Sigmoid colon (tissue), 4 donors: Measurements from ENCODE around the gene SLC37A3.

Source experiments
- POLR2AphosphoS5 ChIP-seq, 4 donors: sonication (generic); formaldehyde crosslinking; IDR thresholded peaks; one replicate each; pipeline ENCODE4 v1.6.1; 2017; ENCODE audit warnings: antibody characterized with exemption in 4 of 4
- TF ChIP-seq, protein P1 (sequence below), 4 experiments: fragments of 450-650 bp in 3 of 4; fragments of 200-600 bp in 1 of 4; IDR thresholded peaks; one replicate each; pipeline ENCODE4 v1.5.1; 2016 to 2019; ENCODE audit warnings: antibody characterized with exemption in 4 of 4, mild to moderate bottlenecking in 3 of 4, moderate library complexity in 2 of 4

GRCh38 chr7:140391634-140392033, 6.7 kb downstream of the SLC37A3 start:
- TF ChIP-seq, protein P1, sequence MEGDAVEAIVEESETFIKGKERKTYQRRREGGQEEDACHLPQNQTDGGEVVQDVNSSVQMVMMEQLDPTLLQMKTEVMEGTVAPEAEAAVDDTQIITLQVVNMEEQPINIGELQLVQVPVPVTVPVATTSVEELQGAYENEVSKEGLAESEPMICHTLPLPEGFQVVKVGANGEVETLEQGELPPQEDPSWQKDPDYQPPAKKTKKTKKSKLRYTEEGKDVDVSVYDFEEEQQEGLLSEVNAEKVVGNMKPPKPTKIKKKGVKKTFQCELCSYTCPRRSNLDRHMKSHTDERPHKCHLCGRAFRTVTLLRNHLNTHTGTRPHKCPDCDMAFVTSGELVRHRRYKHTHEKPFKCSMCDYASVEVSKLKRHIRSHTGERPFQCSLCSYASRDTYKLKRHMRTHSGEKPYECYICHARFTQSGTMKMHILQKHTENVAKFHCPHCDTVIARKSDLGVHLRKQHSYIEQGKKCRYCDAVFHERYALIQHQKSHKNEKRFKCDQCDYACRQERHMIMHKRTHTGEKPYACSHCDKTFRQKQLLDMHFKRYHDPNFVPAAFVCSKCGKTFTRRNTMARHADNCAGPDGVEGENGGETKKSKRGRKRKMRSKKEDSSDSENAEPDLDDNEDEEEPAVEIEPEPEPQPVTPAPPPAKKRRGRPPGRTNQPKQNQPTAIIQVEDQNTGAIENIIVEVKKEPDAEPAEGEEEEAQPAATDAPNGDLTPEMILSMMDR (IDR thresholded peaks at IDR 0.05) = no peak
- TF ChIP-seq POLR2AphosphoS5 (IDR thresholded peaks at IDR 0.05) = no peak
